CD4-positive, alpha-beta T cell treated with Interleukin-10 for 1 hour (primary cell): ENCODE measurements around the gene C10orf120.

Experiments
- DNase-seq: peaks from one replicate; pipeline ENCODE4 v3.0.0-alpha.2; 2020

The C10orf120 gene

GRCh38 chr10:122703483-122704448, 4.1 kb upstream of the C10orf120 start:
- DNase-seq: peak; percentile 51

- DNase-seq: no peak
Measured at GRCh38 chr10:122702275-122702674, 2.6 kb upstream of the C10orf120 start.

- no peak for DNase-seq
Measured at GRCh38 chr10:122701652-122702051, 2.0 kb upstream of the C10orf120 start.

- DNase-seq: no peak
Measured at GRCh38 chr10:122696687-122697086, 3.0 kb downstream of the C10orf120 start.

- DNase-seq: no peak
Measured at GRCh38 chr10:122692744-122693143, 6.9 kb downstream of the C10orf120 start.

- no peak for DNase-seq
Measured at GRCh38 chr10:122689146-122689820, 10.4 kb downstream of the C10orf120 start.

GRCh38 chr10:122688293-122688989, 11.2 kb downstream of the C10orf120 start:
- DNase-seq: no peak

- no peak for DNase-seq
Measured at GRCh38 chr10:122682522-122682921, 17.1 kb downstream of the C10orf120 start.

- DNase-seq: no peak
Measured at GRCh38 chr10:122678266-122678665, 21.4 kb downstream of the C10orf120 start.

- DNase-seq: no peak
Measured at GRCh38 chr10:122675278-122675677, 24.4 kb downstream of the C10orf120 start.

- no peak for DNase-seq
Measured at GRCh38 chr10:122674781-122675180, 24.9 kb downstream of the C10orf120 start.

GRCh38 chr10:122673731-122674130, 25.9 kb downstream of the C10orf120 start:
- DNase-seq: no peak

- DNase-seq: no peak
Measured at GRCh38 chr10:122673269-122673668, 26.4 kb downstream of the C10orf120 start.

- no peak for DNase-seq
Measured at GRCh38 chr10:122672655-122673054, 27.0 kb downstream of the C10orf120 start.

GRCh38 chr10:122671355-122671754, 28.3 kb downstream of the C10orf120 start:
- DNase-seq: no peak

GRCh38 chr10:122669842-122670241, 29.8 kb downstream of the C10orf120 start:
- no peak for DNase-seq

GRCh38 chr10:122669045-122669444, 30.6 kb downstream of the C10orf120 start:
- no peak for DNase-seq

GRCh38 chr10:122665946-122666345, 33.7 kb downstream of the C10orf120 start:
- DNase-seq: no peak

- DNase-seq: no peak
Measured at GRCh38 chr10:122665329-122665860, 34.3 kb downstream of the C10orf120 start.

GRCh38 chr10:122664501-122664900, 35.1 kb downstream of the C10orf120 start:
- no peak for DNase-seq

- DNase-seq: no peak
Measured at GRCh38 chr10:122663516-122664130, 36.0 kb downstream of the C10orf120 start.

GRCh38 chr10:122662231-122662630, 37.4 kb downstream of the C10orf120 start:
- no peak for DNase-seq

GRCh38 chr10:122660696-122661095, 39.0 kb downstream of the C10orf120 start:
- no peak for DNase-seq
